CD14-positive monocyte (primary cell): Measurements from ENCODE around the gene DRAXIN. TPM values are rescaled to one million over a fixed set of nuclear protein-coding genes. Genes with fewer than 3 reads are reported as not detected.

Source experiments
- DNase-seq, 3 donors: peaks; one replicate each; pipeline ENCODE4 v3.0.0-alpha.2; 2011 to 2022
- H2AFZ ChIP-seq: 2 replicates; pipeline ENCODE4 v1.6.0; 2012; ENCODE audit warnings: mild to moderate bottlenecking, low read depth, low read length, inconsistent platforms; ENCODE audit not compliant: insufficient read depth, poor library complexity, severe bottlenecking
- H3K27ac ChIP-seq, 2 donors: 1 replicate in 1 of 2; 2 replicates in 1 of 2; pipeline ENCODE4 v1.5.1; 2012 to 2013; ENCODE audit warnings: low read length in 2 of 2, control low read depth in 1 of 2, inconsistent platforms in 1 of 2, low read depth in 1 of 2, mild to moderate bottlenecking in 1 of 2
- H3K27me3 ChIP-seq, 2 donors: one replicate each; pipeline versions ENCODE4 v1.6.0 to v1.6.1; 2011 to 2013; ENCODE audit warnings: low read length in 2 of 2; ENCODE audit not compliant: control insufficient read depth in 2 of 2, insufficient read depth in 2 of 2
- H3K36me3 ChIP-seq, 2 donors: replicated peaks in 1 of 2; 1 replicate in 1 of 2; 2 replicates in 1 of 2; pipeline versions ENCODE4 v1.5.1 to v1.6.1; 2012 to 2013; ENCODE audit warnings: low read length in 2 of 2, control low read depth in 1 of 2, inconsistent platforms in 1 of 2, mild to moderate bottlenecking in 1 of 2; ENCODE audit not compliant: insufficient read depth in 2 of 2, control insufficient read depth in 1 of 2
- H3K4me1 ChIP-seq, 2 donors: 1 replicate in 1 of 2; 2 replicates in 1 of 2; pipeline versions ENCODE4 v1.5.1 to v1.6.1; 2012 to 2013; ENCODE audit warnings: low read length in 2 of 2, control low read depth in 1 of 2, inconsistent platforms in 1 of 2, mild to moderate bottlenecking in 1 of 2, moderate library complexity in 1 of 2; ENCODE audit not compliant: insufficient read depth in 2 of 2, control insufficient read depth in 1 of 2
- H3K4me2 ChIP-seq: replicated peaks from 2 replicates; pipeline ENCODE3; 2012; ENCODE audit warnings: low read length, moderate library complexity, mild to moderate bottlenecking; ENCODE audit not compliant: poor library complexity, severe bottlenecking; ENCODE audit errors: extremely low read depth
- H3K4me3 ChIP-seq, 3 experiments: fragments of 200-600 bp in 1 of 3; sonication (generic) in 1 of 3; replicated peaks in 1 of 3; 1 replicate in 2 of 3; 2 replicates in 1 of 3; pipeline ENCODE4 v1.5.1; 2011 to 2013; ENCODE audit warnings: low read length in 3 of 3, mild to moderate bottlenecking in 3 of 3, control low read depth in 2 of 3, low read depth in 2 of 3, inconsistent platforms in 1 of 3, moderate library complexity in 1 of 3
- H3K79me2 ChIP-seq: 2 replicates; pipeline ENCODE4 v1.6.0; 2012; ENCODE audit warnings: mild to moderate bottlenecking, control low read depth, inconsistent platforms, low read length, moderate library complexity; ENCODE audit not compliant: insufficient read depth
- H3K9ac ChIP-seq: 2 replicates; pipeline ENCODE4 v1.6.0; 2017; ENCODE audit warnings: low read length, mild to moderate bottlenecking; ENCODE audit not compliant: insufficient read depth, poor library complexity, severe bottlenecking
- H3K9me3 ChIP-seq, 2 donors: replicated peaks in 1 of 2; 1 replicate in 1 of 2; 2 replicates in 1 of 2; pipeline versions ENCODE4 v1.5.1 to v1.6.1; 2012 to 2013; ENCODE audit warnings: low read length in 2 of 2, control low read depth in 1 of 2; ENCODE audit not compliant: control insufficient read depth in 1 of 2, insufficient read depth in 1 of 2
- H4K20me1 ChIP-seq: 2 replicates; pipeline ENCODE4 v1.6.0; 2012; ENCODE audit warnings: mild to moderate bottlenecking, low read length, control low read depth, moderate library complexity; ENCODE audit not compliant: insufficient read depth
- H3K27ac Mint-ChIP-seq, 7 donors: one replicate each; pipeline ENCODE4 v1.8.0; 2020; ENCODE audit warnings: mild to moderate bottlenecking in 7 of 7, mixed read lengths in 7 of 7, moderate library complexity in 6 of 7, inconsistent platforms in 2 of 7
- H3K27me3 Mint-ChIP-seq, 3 donors: one replicate each; pipeline ENCODE4 v1.8.0; 2021 to 2022; ENCODE audit warnings: low read depth in 3 of 3, mild to moderate bottlenecking in 3 of 3, mixed read lengths in 3 of 3, moderate library complexity in 3 of 3, inconsistent platforms in 1 of 3
- H3K36me3 Mint-ChIP-seq, 2 donors: one replicate each; pipeline ENCODE4 v1.8.0; 2020; ENCODE audit warnings: mixed read lengths in 2 of 2, inconsistent platforms in 1 of 2, mild to moderate bottlenecking in 1 of 2
- H3K4me1 Mint-ChIP-seq: one replicate; pipeline ENCODE4 v1.8.0; 2020; ENCODE audit warnings: mild to moderate bottlenecking, mixed read lengths
- H3K4me3 Mint-ChIP-seq, 2 donors: one replicate each; pipeline ENCODE4 v1.8.0; 2020; ENCODE audit warnings: mild to moderate bottlenecking in 2 of 2, mixed read lengths in 2 of 2, moderate library complexity in 1 of 2
- H3K9me3 Mint-ChIP-seq, 7 donors: one replicate each; pipeline ENCODE4 v1.8.0; 2020 to 2022; ENCODE audit warnings: mixed read lengths in 7 of 7, mild to moderate bottlenecking in 6 of 7, moderate library complexity in 6 of 7, inconsistent platforms in 2 of 7
- CTCF ChIP-seq: fragments of 200-600 bp; IDR thresholded peaks from one replicate; pipeline ENCODE4 v1.8.0; 2022; ENCODE audit warnings: antibody characterized with exemption, mild to moderate bottlenecking
- WGBS: methylation state at CpG from one replicate; pipeline ENCODE4 v1.1.5; 2013; ENCODE audit warnings: missing lambda C conversion rate; ENCODE audit not compliant: insufficient coverage; 5-methylcytosine and 5-hydroxymethylcytosine counted together
- intact Hi-C, 2 donors: fragments of 100-400 bp; cut with micrococcal nuclease; formaldehyde crosslinking; loops; one replicate each; pipeline versions ENCODE4 v1.15.0 to v1.15.1; 2023
- polyA minus RNA-seq: library from RNA; depleted of rRNA, polyadenylated mRNA; stranded (reverse); fragments of >200 nt; gene quantifications from 2 replicates; pipeline ENCODE4 v1.2.3, GENCODE V29; 2012
- polyA plus RNA-seq, 3 donors: library from polyadenylated mRNA; depleted of rRNA in 1 of 3; unstranded in 2 of 3; stranded (reverse) in 1 of 3; fragments of 300-500 nt in 2 of 3; fragments of >200 nt in 1 of 3; fragmentation: Illumina TruSeq in 2 of 3; gene quantifications; 1 replicate in 2 of 3; 2 replicates in 1 of 3; pipeline ENCODE4 v1.2.3, GENCODE V29; 2012 to 2021
- total RNA-seq, 12 experiments: library from RNA in 1 of 12; stranded (reverse) in 1 of 12; fragments of 120-200 nt in 1 of 12; gene quantifications; one replicate each; pipeline ENCODE4 v1.2.4 and lab custom pipeline; 2013 to 2026; ENCODE audit warnings: mixed read lengths in 6 of 12, inconsistent platforms in 1 of 12

The DRAXIN gene, protein sequence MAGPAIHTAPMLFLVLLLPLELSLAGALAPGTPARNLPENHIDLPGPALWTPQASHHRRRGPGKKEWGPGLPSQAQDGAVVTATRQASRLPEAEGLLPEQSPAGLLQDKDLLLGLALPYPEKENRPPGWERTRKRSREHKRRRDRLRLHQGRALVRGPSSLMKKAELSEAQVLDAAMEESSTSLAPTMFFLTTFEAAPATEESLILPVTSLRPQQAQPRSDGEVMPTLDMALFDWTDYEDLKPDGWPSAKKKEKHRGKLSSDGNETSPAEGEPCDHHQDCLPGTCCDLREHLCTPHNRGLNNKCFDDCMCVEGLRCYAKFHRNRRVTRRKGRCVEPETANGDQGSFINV
- total RNA-seq (2013) = 0.31 TPM
- polyA plus RNA-seq (under 1 TPM; 0.14 to 0.27 (median 0.18) TPM), polyA minus RNA-seq (0.24 and 0.28 TPM in 2 replicates), total RNA-seq (lab: John Stamatoyannopoulos, UW) (0.69 to 7.7 (median 2.2) reads per million in 11 experiments)

DNA sequence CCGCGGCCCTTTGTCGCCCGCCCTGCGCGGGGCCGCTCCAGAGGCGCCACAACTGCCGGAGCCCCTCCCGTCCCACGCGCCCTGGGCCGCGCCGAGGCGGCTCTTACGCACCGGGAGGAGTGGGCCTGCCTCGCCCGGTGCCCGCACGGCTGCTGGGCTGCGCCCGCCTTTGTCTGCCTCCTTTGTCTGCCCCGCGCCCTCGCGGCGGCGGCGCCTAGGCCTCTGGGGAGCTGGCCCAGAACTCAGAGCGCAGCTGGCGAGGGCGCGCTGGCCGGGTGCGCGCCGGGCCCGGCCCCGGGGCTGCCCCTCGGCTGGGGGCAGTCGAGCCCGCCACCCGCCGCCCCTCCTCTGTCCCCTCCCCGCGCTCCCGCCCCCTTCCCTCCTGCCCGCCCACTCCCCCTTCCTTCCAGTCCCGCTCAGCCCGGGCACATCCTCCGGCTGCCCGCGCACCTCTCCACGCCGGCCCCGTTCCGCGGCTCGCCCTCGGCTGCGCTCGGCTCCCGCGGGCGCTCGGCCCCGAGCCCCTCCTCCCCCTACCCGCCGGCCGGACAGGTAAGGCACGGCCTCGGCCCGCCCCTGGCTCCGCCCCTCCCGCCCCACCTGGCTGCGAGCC lies at the start of gene DRAXIN:
Gene DRAXIN (plus strand): TSS at position 409 of the 613 bp plus-strand sequence. CDS start 14,549 bp downstream, outside the sequence.
- H2AFZ ChIP-seq = no peak within 1 kb of the TSS
- intact Hi-C loops = no loop called here
- TF ChIP-seq CTCF = no peak
- Mint-ChIP-seq H3K4me1 (peaks cover 23% of the 10 kb centered on the region), H3K27me3 (peaks cover 58 to 82% (median 68%) of the 10 kb centered on the region in 3 donors), H3K36me3 (peaks cover 2 to 6% of the 10 kb centered on the region in 2 donors), H3K9me3 (peaks cover 0 to 17% (median 7%) of the 10 kb centered on the region in 7 donors), H3K27ac (peak within 1 kb of the TSS in 2 of 7 donors; percentile 42 to 55), H3K4me3 (peak within 1 kb of the TSS in 1 of 2 donors; percentile 86)
- no peaks in the 10 kb centered on the region for H3K79me2 ChIP-seq
- no peaks in the 10 kb centered on the region for H4K20me1 ChIP-seq
- H3K4me1 ChIP-seq = peaks cover 5 to 11% of the 10 kb centered on the region in 2 donors
- H3K27me3 ChIP-seq = peaks cover 41 to 63% of the 10 kb centered on the region in 2 donors
- H3K4me3 ChIP-seq = no peak within 1 kb of the TSS
- no peak within 1 kb of the TSS for H3K4me2 ChIP-seq
- WGBS = under 1% methylated on average over 65 of the region's 78 CpGs
- H3K36me3 ChIP-seq = no peaks in the 10 kb centered on the region
- DNase-seq = no peak
- H3K9me3 ChIP-seq = peaks cover 0 to 11% of the 10 kb centered on the region in 2 donors
- H3K9ac ChIP-seq = no peak within 1 kb of the TSS
- no peak within 1 kb of the TSS for H3K27ac ChIP-seq

DNA sequence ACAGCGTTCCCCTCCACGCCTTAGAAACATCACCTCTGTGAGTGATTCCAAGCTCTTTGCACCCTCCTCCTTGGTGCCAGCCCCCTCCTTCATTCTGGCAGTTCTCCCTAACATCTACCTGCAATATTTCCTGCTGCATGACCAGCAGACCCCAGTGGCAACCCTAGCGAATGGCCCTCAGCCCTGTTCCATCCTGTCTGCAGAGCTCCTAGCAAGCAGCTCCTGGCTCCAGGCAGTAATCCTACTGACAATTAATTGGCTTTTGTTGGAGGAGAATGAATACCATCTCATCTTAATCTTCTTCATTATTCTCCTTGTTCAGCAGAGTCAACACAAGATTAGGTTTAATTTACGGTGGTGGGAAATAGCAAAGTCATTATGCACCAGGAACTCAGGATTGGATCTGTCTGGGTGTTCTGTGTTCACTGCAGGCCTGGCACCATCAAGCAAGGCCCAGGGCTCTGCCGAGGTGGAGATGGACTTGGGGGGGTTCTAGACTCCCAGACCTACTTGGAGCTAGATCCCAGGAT lies 49.7 kb upstream of the DRAXIN start:
- Mint-ChIP-seq H3K4me1 (peaks cover 3% of the 10 kb centered on the region), H3K27ac (peak overlapping the region in 1 of 7 donors; percentile 25), H3K36me3 (no peaks in the 10 kb centered on the region), H3K27me3 (peaks cover 9 to 20% (median 15%) of the 10 kb centered on the region in 3 donors), H3K9me3 (peaks cover 0 to 2% (median 0%) of the 10 kb centered on the region in 7 donors), H3K4me3 (no peak overlapping the region)
- intact Hi-C loops = loop anchor here (1.0 to 10.0 kb wide), 5 partner anchors 305 to 607 kb away; no protein-coding TSS in a partner anchor
- Histone ChIP-seq H3K27me3 (peaks cover 0 to 2% of the 10 kb centered on the region in 2 donors), H3K4me2 (no peak overlapping the region), H3K36me3 (no peaks in the 10 kb centered on the region), H3K9ac (no peak overlapping the region), H3K27ac (no peak overlapping the region), H3K4me3 (no peak overlapping the region), H3K79me2 (no peaks in the 10 kb centered on the region), H2AFZ (no peak overlapping the region), H3K4me1 (no peaks in the 10 kb centered on the region), H4K20me1 (no peaks in the 10 kb centered on the region), H3K9me3 (no peaks in the 10 kb centered on the region)
- TF ChIP-seq CTCF = no peak
- DNase-seq = no peak
- 94% methylated on average over 2 of the region's 5 CpGs for WGBS
